HepG2 (cell line): ENCODE results near the gene NDUFB8. TPM values are rescaled to one million over a fixed set of nuclear protein-coding genes. Genes with fewer than 3 reads are reported as not detected.

Experiments
- ATAC-seq: fragments of 200-7000 bp; cut with Tn5 transposase; 3 replicates; pipeline ENCODE4 v1.9.1; 2020; ENCODE audit warnings: mild to moderate bottlenecking, moderate library complexity
- BruUV-seq: library from RNA; stranded (reverse); fragments of 400-500 nt; replicated peaks from 2 replicates; lab custom pipeline; 2021; lab: Mats Ljungman, UMichigan
- CTCF ChIA-PET: fragments of 300-600 bp; formaldehyde crosslinking; extraction: SDS; loops from one replicate; lab custom pipeline; 2021; ENCODE audit warnings: low total read pairs, inconsistent platforms, low intra/inter-chr PET ratio; lab: Yijun Ruan, JAX
- POLR2A ChIA-PET: fragments of 350-600 bp; sonication (Branson Sonifier 250); formaldehyde crosslinking; loops from one replicate; lab custom pipeline; 2020; ENCODE audit warnings: antibody characterized with exemption, inconsistent platforms; lab: Yijun Ruan, JAX
- DNase-seq: peaks from one replicate; pipeline ENCODE4 v3.0.0-alpha.2; 2015; ENCODE audit warnings: low spot score
- FAIRE-seq: peaks from 3 replicates; lab custom pipeline; 2011; peaks lifted over from hg19 to GRCh38; lab: Jason Lieb, UNC
- H2AFZ ChIP-seq: one replicate; pipeline ENCODE4 v1.6.1; 2011; ENCODE audit warnings: low read length, inconsistent platforms
- H3K27ac ChIP-seq: fragments of 300-600 bp; 3 replicates; pipeline ENCODE4 v1.8.0; 2011; ENCODE audit warnings: mixed run types, mild to moderate bottlenecking, mixed read lengths, low read length, inconsistent platforms; ENCODE audit not compliant: insufficient read depth; ENCODE audit errors: extremely low read length
- H3K27me3 ChIP-seq, 2 experiments: fragments of 200-600 bp in 1 of 2; 2 replicates in 1 of 2; 3 replicates in 1 of 2; pipeline versions ENCODE4 v1.6.0 to v1.8.0; 2011; ENCODE audit warnings: low read length in 2 of 2, mild to moderate bottlenecking in 2 of 2, moderate library complexity in 2 of 2, inconsistent platforms in 1 of 2; ENCODE audit not compliant: insufficient read depth in 2 of 2, control insufficient read depth in 1 of 2
- H3K36me3 ChIP-seq, 2 experiments: fragments of 200-600 bp in 1 of 2; replicated peaks in 1 of 2; 2 replicates in 1 of 2; 3 replicates in 1 of 2; pipeline versions ENCODE4 v1.5.1 to v1.8.0; 2011; ENCODE audit warnings: low read length in 2 of 2, inconsistent platforms in 1 of 2; ENCODE audit not compliant: insufficient read depth in 2 of 2, control insufficient read depth in 1 of 2
- H3K4me1 ChIP-seq: 2 replicates; pipeline ENCODE4 v1.5.1; 2012; ENCODE audit warnings: low read length, inconsistent platforms; ENCODE audit not compliant: insufficient read depth
- H3K4me2 ChIP-seq: 2 replicates; pipeline ENCODE4 v1.6.0; 2011; ENCODE audit warnings: low read depth, low read length, inconsistent platforms
- H3K4me3 ChIP-seq, 3 experiments: fragments of 200-600 bp in 1 of 3; sonication (generic), shearing (Covaris generic) in 1 of 3; replicated peaks in 1 of 3; 2 replicates each; pipeline ENCODE4 v1.5.1; 2011 to 2016; ENCODE audit warnings: low read length in 3 of 3, inconsistent platforms in 2 of 3, low read depth in 2 of 3, mild to moderate bottlenecking in 2 of 3, control low read depth in 1 of 3, mixed read lengths in 1 of 3; ENCODE audit not compliant: insufficient read depth in 1 of 3
- H3K79me2 ChIP-seq: one replicate; pipeline ENCODE4 v1.6.1; 2011; ENCODE audit warnings: low read length, inconsistent platforms; ENCODE audit not compliant: insufficient read depth
- H3K9ac ChIP-seq: 2 replicates; pipeline ENCODE4 v1.6.0; 2011; ENCODE audit warnings: mild to moderate bottlenecking, low read depth, low read length, inconsistent platforms; ENCODE audit not compliant: insufficient read depth
- H3K9me3 ChIP-seq: 2 replicates; pipeline ENCODE4 v1.5.1; 2012; ENCODE audit warnings: mild to moderate bottlenecking, low read length
- H4K20me1 ChIP-seq: 2 replicates; pipeline ENCODE4 v1.6.0; 2011; ENCODE audit warnings: inconsistent platforms, mild to moderate bottlenecking, low read length, moderate library complexity; ENCODE audit not compliant: insufficient read depth
- HES4 ChIP-seq: sonication (generic); formaldehyde crosslinking; IDR thresholded peaks from 2 replicates; pipeline ENCODE4 v1.9.0; 2021; ENCODE audit warnings: mild to moderate bottlenecking, missing genetic modification reagents, borderline replicate concordance
- NFYC ChIP-seq: IDR thresholded peaks from 2 replicates; pipeline ENCODE4 v1.6.1; 2016; ENCODE audit warnings: missing genetic modification reagents, missing compliant biosample characterization
- TP53 ChIP-seq: sonication (generic); formaldehyde crosslinking; conservative IDR thresholded peaks from 2 replicates; pipeline ENCODE4 v1.4.0; 2020; ENCODE audit warnings: missing genetic modification reagents
- ZNF121 ChIP-seq: sonication (generic); formaldehyde crosslinking; IDR thresholded peaks from 2 replicates; pipeline ENCODE4 v1.5.0; 2020; ENCODE audit warnings: mild to moderate bottlenecking, missing genetic modification reagents
- WGBS: methylation state at CpG from one replicate; pipeline ENCODE4 v1.1.6; 2017; ENCODE audit warnings: low lambda C conversion rate; 5-methylcytosine and 5-hydroxymethylcytosine counted together
- in situ Hi-C: cut with HindIII; loops from 2 replicates; pipeline ENCODE4 v1.10.0; 2017; ENCODE audit warnings: low pct_unique_long_range_greater_than_20kb; ENCODE audit not compliant: extremely low pct_ligation_motif_present
- intact Hi-C: fragments of 100-400 bp; cut with micrococcal nuclease; formaldehyde crosslinking; loops from one replicate; pipeline ENCODE4 v1.10.0; 2022; ENCODE audit not compliant: unreplicated experiment
- polyA plus RNA-seq, 8 experiments: library from polyadenylated mRNA; depleted of rRNA in 3 of 8; stranded (reverse) in 7 of 8; unstranded in 1 of 8; fragments of >200 nt; fragmentation: Illumina TruSeq in 4 of 8; extraction: Trizol in 4 of 8; gene quantifications; 2 replicates each; pipeline versions ENCODE4 v1.2.1 to v1.2.3, GENCODE V29; 2011 to 2016; ENCODE audit warnings: low read depth in 4 of 8, missing spikeins in 1 of 8, mixed read lengths in 1 of 8; ENCODE audit not compliant: insufficient read depth in 1 of 8
- total RNA-seq, 5 experiments: library from RNA; depleted of rRNA; stranded (reverse); fragments of >200 nt; fragmentation: Illumina TruSeq; extraction: Trizol; gene quantifications; 2 replicates each; pipeline ENCODE4 v1.2.3, GENCODE V29; 2016; ENCODE audit warnings: low read depth in 1 of 5
- TF ChIP-seq, protein P1 (sequence below): sonication (generic); formaldehyde crosslinking; IDR thresholded peaks from 2 replicates; pipeline ENCODE4 v1.4.0; 2020; ENCODE audit warnings: mild to moderate bottlenecking, missing genetic modification reagents
- TF ChIP-seq, protein P2 (sequence below): sonication (generic); formaldehyde crosslinking; IDR thresholded peaks from 2 replicates; pipeline ENCODE4 v1.4.0; 2020; ENCODE audit warnings: missing genetic modification reagents

NDUFB8 gene
- total and polyA plus RNA-seq, 2 of the 13 experiments (the other 11 are each of a cell fraction or from before 2014, with no cell fraction given): 210 to 216 TPM

DNA sequence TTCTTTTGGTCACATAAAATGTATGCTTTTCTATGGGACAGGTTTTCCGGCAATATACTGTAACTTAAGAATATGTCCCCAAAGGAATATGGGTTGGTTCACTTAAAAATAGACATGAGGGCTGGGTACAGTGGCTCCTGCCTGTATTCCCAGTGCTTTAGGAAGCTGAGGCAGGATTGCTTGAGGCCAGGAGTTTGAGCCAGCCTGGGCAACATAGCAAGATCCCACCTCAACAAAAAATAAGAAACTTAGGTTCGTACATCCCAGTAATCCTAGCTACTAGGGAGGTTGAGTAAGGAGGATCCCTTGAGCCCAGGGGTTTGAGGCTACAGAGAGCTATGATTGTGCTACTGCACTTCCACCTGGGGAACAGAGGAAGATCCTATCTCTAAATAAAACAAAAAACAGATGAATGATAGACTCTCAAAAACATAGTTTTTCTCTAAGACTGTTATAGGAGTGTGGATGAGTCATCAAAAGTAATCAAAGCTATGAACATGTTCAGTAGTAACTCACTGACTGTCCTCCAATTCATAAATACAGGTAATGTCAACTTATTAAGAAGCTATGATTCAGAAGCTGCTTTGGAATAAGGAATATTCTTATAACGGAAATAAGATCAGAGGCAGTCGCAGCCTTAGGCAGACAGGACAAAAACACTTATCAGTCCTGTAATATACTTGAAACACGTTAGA, 7.4 kb downstream of the NDUFB8 start:
- intact Hi-C loops: no loop called here
- H2AFZ ChIP-seq: no peak overlapping the region
- CTCF ChIA-PET: no interaction called here
- BruUV-seq: no TSS peak
- no peak for TF ChIP-seq NFYC (CRISPR knock-in tag)
- TF ChIP-seq HES4: no peak
- TF ChIP-seq, protein P1, sequence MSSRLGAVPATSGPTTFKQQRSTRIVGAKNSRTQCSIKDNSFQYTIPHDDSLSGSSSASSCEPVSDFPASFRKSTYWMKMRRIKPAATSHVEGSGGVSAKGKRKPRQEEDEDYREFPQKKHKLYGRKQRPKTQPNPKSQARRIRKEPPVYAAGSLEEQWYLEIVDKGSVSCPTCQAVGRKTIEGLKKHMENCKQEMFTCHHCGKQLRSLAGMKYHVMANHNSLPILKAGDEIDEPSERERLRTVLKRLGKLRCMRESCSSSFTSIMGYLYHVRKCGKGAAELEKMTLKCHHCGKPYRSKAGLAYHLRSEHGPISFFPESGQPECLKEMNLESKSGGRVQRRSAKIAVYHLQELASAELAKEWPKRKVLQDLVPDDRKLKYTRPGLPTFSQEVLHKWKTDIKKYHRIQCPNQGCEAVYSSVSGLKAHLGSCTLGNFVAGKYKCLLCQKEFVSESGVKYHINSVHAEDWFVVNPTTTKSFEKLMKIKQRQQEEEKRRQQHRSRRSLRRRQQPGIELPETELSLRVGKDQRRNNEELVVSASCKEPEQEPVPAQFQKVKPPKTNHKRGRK (CRISPR knock-in tag): no peak
- TF ChIP-seq ZNF121 (CRISPR knock-in tag): peak; percentile 83
- TF ChIP-seq TP53 (CRISPR knock-in tag): no peak
- TF ChIP-seq, protein P2, sequence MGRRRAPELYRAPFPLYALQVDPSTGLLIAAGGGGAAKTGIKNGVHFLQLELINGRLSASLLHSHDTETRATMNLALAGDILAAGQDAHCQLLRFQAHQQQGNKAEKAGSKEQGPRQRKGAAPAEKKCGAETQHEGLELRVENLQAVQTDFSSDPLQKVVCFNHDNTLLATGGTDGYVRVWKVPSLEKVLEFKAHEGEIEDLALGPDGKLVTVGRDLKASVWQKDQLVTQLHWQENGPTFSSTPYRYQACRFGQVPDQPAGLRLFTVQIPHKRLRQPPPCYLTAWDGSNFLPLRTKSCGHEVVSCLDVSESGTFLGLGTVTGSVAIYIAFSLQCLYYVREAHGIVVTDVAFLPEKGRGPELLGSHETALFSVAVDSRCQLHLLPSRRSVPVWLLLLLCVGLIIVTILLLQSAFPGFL (CRISPR knock-in tag): no peak
- TF ChIP-seq, all 625 proteins: peak for 1
- no peak for FAIRE-seq
- Histone ChIP-seq H4K20me1 (no peaks in the 10 kb centered on the region), H3K27me3 (no peaks in the 10 kb centered on the region), H3K79me2 (no peaks in the 10 kb centered on the region), H3K36me3 (peaks cover 4 to 28% of the 10 kb centered on the region in 2 experiments), H3K4me2 (no peak overlapping the region), H3K9me3 (no peaks in the 10 kb centered on the region), H3K4me3 (no peak overlapping the region), H3K4me1 (peaks cover 14% of the 10 kb centered on the region), H3K27ac (no peak overlapping the region), H3K9ac (no peak overlapping the region)
- in situ Hi-C loops: no loop called here
- DNase-seq: no peak
- ATAC-seq: no peak
- POLR2A ChIA-PET: interaction anchor here (2.8 kb wide), 1 partner anchor 13 kb away, joined by 9 read pairs; the partner anchor contains the start of gene HIF1AN
- WGBS: 99% methylated on average over 5 of the region's 5 CpGs
